ENCODE data around the gene AHNAK.
A peak's percentile ranks its signal among the peaks of the same experiment; 100 is the strongest.

The AHNAK gene

DNA sequence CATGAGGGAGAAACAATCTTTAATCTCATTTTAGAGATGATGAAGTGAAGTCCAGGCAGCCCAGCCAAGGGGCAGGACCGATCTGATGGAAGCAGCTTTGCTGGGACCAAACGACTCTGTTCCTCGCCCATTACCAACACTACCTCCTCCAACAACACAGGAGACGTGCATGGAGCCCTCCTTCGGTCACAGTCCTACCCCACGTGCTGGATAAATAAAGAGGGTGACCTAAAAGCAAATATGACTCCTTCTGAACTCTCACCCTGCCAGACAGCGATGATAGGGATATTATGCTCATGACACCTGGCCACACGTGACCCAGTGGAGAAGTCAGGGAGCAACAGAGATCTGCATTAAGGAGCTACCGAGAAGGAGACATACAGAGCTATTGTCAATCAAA is 101.8 kb downstream of the AHNAK start:
- Histone ChIP-seq H3K27me3 (ENCODE audit: insufficient read depth, low read depth) (no peaks in the 10 kb centered on the region), H4K20me1 (ENCODE audit: insufficient read depth) (no peaks in the 10 kb centered on the region), H3K9ac (no peak overlapping the region), H3K4me1 (ENCODE audit: low read depth, poor library complexity, severe bottlenecking) (peaks cover 44% of the 10 kb centered on the region), H3K4me3 (IDR thresholded peaks at IDR 0.05; ENCODE audit: insufficient read depth, low read depth, low read length) (no peak overlapping the region), H3K4me2 (no peak overlapping the region; the same call in 1 of the 2 replicates), H3K27ac (no peak overlapping the region), H2AFZ (ENCODE audit: low read depth) (peak overlapping the region; percentile 18; the same call in 1 of the 2 replicates), H3K79me2 (ENCODE audit: insufficient read depth, low read depth) (no peaks in the 10 kb centered on the region), H3K36me3 (ENCODE audit: insufficient read depth) (no peaks in the 10 kb centered on the region)
- no peak for TF ChIP-seq CTCF (conservative IDR thresholded peaks at IDR 0.05; ENCODE audit: low read depth, low read length)

DNA sequence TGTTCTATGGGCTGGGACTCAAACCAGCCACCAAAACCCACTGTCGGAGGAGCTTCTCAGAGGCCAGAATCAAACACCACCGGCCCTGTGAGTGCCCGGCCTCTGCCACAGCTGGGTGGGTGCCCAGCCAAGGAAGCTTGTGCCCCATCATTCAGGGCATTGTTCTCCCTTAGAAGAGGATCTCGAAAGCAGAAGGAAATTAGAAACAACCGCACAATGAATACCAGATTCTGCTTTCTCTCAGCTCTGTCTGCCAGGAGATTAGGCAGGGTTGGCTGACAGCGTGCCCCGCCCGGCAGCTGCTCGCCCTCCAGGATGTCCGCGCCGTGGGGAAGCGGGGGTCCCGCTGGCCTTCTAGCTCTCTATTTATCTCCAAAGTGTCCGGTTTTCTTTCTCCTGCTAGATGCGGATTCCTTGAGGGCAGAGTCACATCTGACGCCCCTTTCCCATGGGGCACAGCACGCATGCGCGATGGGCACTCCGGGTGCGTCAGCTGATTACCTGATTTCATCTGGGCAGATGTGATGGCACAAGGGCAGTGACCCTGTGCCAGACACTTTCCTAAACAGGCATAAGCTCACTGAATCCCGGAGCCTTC is 102.3 kb downstream of the AHNAK start:
- no peaks in the 10 kb centered on the region for H4K20me1 ChIP-seq (ENCODE audit: insufficient read depth)
- H3K27me3 ChIP-seq (ENCODE audit: insufficient read depth, low read depth): no peaks in the 10 kb centered on the region
- H2AFZ ChIP-seq (ENCODE audit: low read depth): peak overlapping the region; percentile 18; the same call in 1 of the 2 replicates
- H3K36me3 ChIP-seq (ENCODE audit: insufficient read depth): no peaks in the 10 kb centered on the region
- peaks cover 39% of the 10 kb centered on the region for H3K4me1 ChIP-seq (ENCODE audit: low read depth, poor library complexity, severe bottlenecking)
- no peak overlapping the region for H3K27ac ChIP-seq
- no peak overlapping the region for H3K4me3 ChIP-seq (IDR thresholded peaks at IDR 0.05; ENCODE audit: insufficient read depth, low read depth, low read length)
- H3K9ac ChIP-seq: no peak overlapping the region
- no peaks in the 10 kb centered on the region for H3K79me2 ChIP-seq (ENCODE audit: insufficient read depth, low read depth)
- no peak overlapping the region; the same call in 1 of the 2 replicates for H3K4me2 ChIP-seq
- TF ChIP-seq CTCF (conservative IDR thresholded peaks at IDR 0.05; ENCODE audit: low read depth, low read length): no peak

- Histone ChIP-seq H3K79me2 (ENCODE audit: insufficient read depth, low read depth) (no peaks in the 10 kb centered on the region), H3K9ac (no peak overlapping the region), H4K20me1 (ENCODE audit: insufficient read depth) (no peaks in the 10 kb centered on the region), H3K27ac (no peak overlapping the region), H2AFZ (ENCODE audit: low read depth) (no peak overlapping the region), H3K4me3 (IDR thresholded peaks at IDR 0.05; ENCODE audit: insufficient read depth, low read depth, low read length) (no peak overlapping the region), H3K4me1 (ENCODE audit: low read depth, poor library complexity, severe bottlenecking) (peaks cover 32% of the 10 kb centered on the region), H3K27me3 (ENCODE audit: insufficient read depth, low read depth) (no peaks in the 10 kb centered on the region), H3K4me2 (no peak overlapping the region), H3K36me3 (ENCODE audit: insufficient read depth) (no peaks in the 10 kb centered on the region)
- no peak for TF ChIP-seq CTCF (conservative IDR thresholded peaks at IDR 0.05; ENCODE audit: low read depth, low read length)
Observed at GRCh38 chr11:62443390-62444235, 103.0 kb downstream of the AHNAK start.

DNA sequence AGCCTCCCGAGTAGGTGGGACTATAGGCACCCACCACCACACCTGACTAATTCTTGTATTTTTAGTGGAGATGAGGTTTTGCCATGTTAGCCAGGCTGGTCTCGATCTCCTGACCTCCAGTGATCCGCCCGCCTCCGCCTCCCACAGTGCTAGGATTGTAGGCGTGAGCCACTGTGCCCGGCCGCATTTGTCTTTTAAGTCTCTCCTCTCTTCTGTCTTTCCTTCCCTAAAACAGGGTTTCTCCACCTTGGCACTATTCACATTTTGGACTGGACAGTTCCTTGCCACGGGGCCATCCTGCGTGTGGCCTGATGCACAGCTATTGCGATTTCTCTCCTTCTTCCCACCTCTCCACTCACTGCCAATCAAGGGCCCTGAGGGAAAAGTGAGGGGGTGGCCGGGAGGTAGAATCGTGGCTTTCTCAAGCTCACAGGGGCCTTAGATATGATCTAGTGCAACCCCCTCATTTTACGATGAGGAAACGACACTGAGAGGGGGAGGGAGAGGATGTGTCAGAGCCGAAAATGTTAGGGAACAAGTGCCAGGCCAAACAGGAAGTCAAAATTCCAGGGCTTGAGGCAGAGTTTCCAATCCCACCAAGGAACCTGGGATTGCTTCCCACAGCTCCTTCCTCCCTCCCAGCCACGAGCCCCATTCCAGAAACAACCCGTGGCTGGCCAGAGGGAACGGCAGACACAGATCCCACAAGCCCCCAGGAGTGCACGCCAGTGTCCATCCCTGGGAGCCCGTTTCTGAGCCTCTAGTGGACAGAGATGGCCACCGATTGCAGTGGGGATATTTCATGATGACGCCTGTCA is 106.6 kb downstream of the AHNAK start:
- H3K27ac ChIP-seq: no peak overlapping the region
- TF ChIP-seq CTCF (conservative IDR thresholded peaks at IDR 0.05; ENCODE audit: low read depth, low read length): no peak
- H3K27me3 ChIP-seq (ENCODE audit: insufficient read depth, low read depth): no peaks in the 10 kb centered on the region
- no peaks in the 10 kb centered on the region for H4K20me1 ChIP-seq (ENCODE audit: insufficient read depth)
- peaks cover 16% of the 10 kb centered on the region for H3K4me1 ChIP-seq (ENCODE audit: low read depth, poor library complexity, severe bottlenecking)
- H3K36me3 ChIP-seq (ENCODE audit: insufficient read depth): no peaks in the 10 kb centered on the region
- no peak overlapping the region for H3K4me3 ChIP-seq (IDR thresholded peaks at IDR 0.05; ENCODE audit: insufficient read depth, low read depth, low read length)
- H3K79me2 ChIP-seq (ENCODE audit: insufficient read depth, low read depth): no peaks in the 10 kb centered on the region
- H3K4me2 ChIP-seq: no peak overlapping the region
- H2AFZ ChIP-seq (ENCODE audit: low read depth): no peak overlapping the region
- no peak overlapping the region for H3K9ac ChIP-seq
